Astrocyte of the hippocampus (primary cell): ENCODE results near the gene CTR9.

ENCODE experiments used
- DNase-seq: peaks from one replicate; pipeline ENCODE4 v3.0.0; 2011; ENCODE audit warnings: low read depth, low spot score

CTR9 gene

GRCh38 chr11:10780040-10780439, 29.0 kb downstream of the CTR9 start:
- DNase-seq, result no peak

GRCh38 chr11:10784232-10785145, 33.4 kb downstream of the CTR9 start:
- DNase-seq, result peak; percentile 78

GRCh38 chr11:10785146-10785474, 34.1 kb downstream of the CTR9 start:
- DNase-seq, result no peak

GRCh38 chr11:10786451-10786850, 35.4 kb downstream of the CTR9 start:
- DNase-seq, result no peak

GRCh38 chr11:10792385-10793068, 41.5 kb downstream of the CTR9 start:
- peak; percentile 89 for DNase-seq

- no peak for DNase-seq
These were observed 42.6 kb downstream of the CTR9 start for GRCh38 chr11:10793470-10794255.

GRCh38 chr11:10796191-10796590, 45.1 kb downstream of the CTR9 start:
- DNase-seq, result no peak

GRCh38 chr11:10797001-10797400, 46.0 kb downstream of the CTR9 start:
- DNase-seq, result no peak

GRCh38 chr11:10797531-10797930, 46.5 kb downstream of the CTR9 start:
- no peak for DNase-seq

GRCh38 chr11:10798330-10798928, 47.4 kb downstream of the CTR9 start:
- DNase-seq, result no peak

GRCh38 chr11:10800292-10800691, 49.2 kb downstream of the CTR9 start:
- no peak for DNase-seq

GRCh38 chr11:10803676-10804075, 52.6 kb downstream of the CTR9 start:
- no peak for DNase-seq

- DNase-seq, result no peak
These were observed 54.7 kb downstream of the CTR9 start for GRCh38 chr11:10805741-10806140.

- DNase-seq, result no peak
These were observed 55.2 kb downstream of the CTR9 start for GRCh38 chr11:10806206-10806605.

GRCh38 chr11:10807493-10808234, 56.6 kb downstream of the CTR9 start:
- DNase-seq, result peak; percentile 67

GRCh38 chr11:10808235-10808552, 57.1 kb downstream of the CTR9 start:
- DNase-seq, result no peak

GRCh38 chr11:10808553-10809372, 57.7 kb downstream of the CTR9 start, which contains the start of gene EIF4G2:
TSS of gene EIF4G2 (minus strand) at chr11:10808926.
- DNase-seq, result peak; percentile 100

- DNase-seq, result peak; percentile 85
These were observed 58.5 kb downstream of the CTR9 start for GRCh38 chr11:10809373-10810160.

- no peak for DNase-seq
These were observed 62.9 kb downstream of the CTR9 start for GRCh38 chr11:10813945-10814344.

GRCh38 chr11:10818594-10818993, 67.5 kb downstream of the CTR9 start:
- DNase-seq, result no peak
